NCI-H187 treated with DMSO at 0.1 percent for 48 hours (cell line): ENCODE measurements around the gene CUX1.

Source experiments
- DNase-seq: peaks from one replicate; lab custom pipeline; 2025; lab: John Stamatoyannopoulos, UW

The CUX1 gene

DNA sequence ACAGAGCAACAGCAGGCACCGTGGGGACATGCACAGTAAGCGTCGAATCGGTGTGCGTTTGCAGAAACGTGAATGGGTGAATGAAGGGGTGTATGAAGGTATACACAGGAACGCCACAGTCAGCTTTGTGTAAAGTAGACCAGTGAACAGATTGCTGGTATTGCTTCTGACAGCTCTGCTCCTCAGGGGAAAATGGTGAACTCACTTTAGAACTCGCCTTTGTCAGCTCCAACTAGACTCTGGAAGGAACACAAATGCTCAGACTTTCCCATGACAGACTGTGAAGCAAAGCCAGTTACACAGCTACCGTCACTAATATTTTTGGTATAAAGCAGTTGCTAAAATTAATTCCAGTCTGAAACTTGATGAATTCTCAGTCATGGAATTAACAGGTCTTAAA is 78.9 kb downstream of the CUX1 start:
- DNase-seq, result no peak

GRCh38 chr7:101896941-101897340 is 79.5 kb downstream of the CUX1 start:
- DNase-seq, result no peak

DNA sequence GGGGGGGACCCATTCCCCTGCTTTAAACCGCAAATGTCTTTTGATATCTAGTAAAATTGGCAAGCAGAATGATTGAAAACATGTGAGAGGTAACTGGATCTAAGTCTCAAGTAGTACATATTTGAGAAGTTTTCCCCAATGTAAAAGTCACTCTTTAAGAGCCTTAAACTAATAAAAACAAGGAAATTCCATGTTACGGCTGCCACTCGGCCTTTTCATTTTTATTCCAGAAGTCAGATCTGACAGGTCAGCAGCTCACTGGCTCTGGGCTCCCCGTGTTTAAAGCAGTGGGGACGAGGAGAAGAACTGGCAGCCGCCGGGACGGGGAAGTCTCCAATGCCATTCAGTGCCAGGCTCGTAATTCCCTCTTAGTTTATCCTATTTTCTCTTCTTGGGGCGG is 80.7 kb downstream of the CUX1 start:
- DNase-seq, result no peak

GRCh38 chr7:101899616-101900015 is 82.2 kb downstream of the CUX1 start:
- no peak for DNase-seq

DNA sequence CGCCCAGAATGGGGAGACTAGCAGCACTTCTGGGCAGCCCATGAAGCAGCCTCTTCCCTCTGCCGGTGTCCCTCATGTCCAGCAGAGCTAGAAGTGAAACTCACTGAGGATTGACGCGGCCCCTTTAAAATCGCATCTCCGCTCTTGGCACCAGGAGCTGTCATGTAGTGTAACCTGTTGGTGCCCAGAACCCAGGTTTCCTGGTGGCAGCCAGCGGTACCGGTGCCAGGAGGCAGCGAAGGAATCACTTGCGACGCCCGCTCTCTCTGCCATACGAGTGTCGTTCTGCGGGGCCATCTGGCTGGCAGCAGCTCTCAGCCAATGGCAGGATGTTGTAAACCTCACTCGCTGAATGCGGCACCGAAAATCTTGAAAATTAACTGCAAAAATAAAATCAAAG is 82.7 kb downstream of the CUX1 start:
- no peak for DNase-seq

GRCh38 chr7:101901661-101902491 is 84.5 kb downstream of the CUX1 start:
- no peak for DNase-seq

GRCh38 chr7:101902680-101903514 is 85.5 kb downstream of the CUX1 start:
- no peak for DNase-seq

- no peak for DNase-seq
These were observed 86.1 kb downstream of the CUX1 start for GRCh38 chr7:101903515-101903868.

GRCh38 chr7:101904019-101904418 is 86.6 kb downstream of the CUX1 start:
- DNase-seq, result no peak

DNA sequence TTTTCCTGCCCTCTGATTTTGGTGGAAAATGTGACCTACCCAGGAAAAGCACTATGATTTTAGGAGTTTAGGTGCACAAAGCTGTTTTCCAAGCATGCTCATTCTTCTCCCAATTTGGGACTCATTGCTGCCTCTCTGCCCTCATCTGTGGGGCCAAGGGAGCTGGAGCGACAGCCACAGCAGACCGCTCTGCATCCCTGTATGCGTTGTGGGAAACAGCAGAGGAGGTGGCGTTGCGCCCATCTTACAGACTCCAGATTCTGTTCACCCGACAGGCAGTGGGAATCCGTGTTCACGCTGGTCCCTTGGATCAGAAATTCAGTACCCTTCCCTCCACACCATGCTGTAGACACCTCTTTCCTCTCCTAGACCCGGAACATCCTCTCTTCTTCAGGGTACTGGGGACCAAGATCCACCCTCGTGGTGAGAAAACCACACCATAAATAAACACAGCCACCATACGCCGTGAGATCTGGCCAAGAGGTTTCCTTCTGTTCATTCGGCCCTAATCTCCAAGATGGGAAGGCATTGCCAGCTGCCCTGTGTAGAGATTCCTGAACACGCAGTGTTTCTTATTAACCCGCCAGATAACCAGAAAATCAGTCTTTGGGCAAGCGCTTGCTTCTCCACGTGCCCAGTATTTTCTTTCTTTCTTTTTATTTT is 87.9 kb downstream of the CUX1 start:
- DNase-seq, result no peak

DNA sequence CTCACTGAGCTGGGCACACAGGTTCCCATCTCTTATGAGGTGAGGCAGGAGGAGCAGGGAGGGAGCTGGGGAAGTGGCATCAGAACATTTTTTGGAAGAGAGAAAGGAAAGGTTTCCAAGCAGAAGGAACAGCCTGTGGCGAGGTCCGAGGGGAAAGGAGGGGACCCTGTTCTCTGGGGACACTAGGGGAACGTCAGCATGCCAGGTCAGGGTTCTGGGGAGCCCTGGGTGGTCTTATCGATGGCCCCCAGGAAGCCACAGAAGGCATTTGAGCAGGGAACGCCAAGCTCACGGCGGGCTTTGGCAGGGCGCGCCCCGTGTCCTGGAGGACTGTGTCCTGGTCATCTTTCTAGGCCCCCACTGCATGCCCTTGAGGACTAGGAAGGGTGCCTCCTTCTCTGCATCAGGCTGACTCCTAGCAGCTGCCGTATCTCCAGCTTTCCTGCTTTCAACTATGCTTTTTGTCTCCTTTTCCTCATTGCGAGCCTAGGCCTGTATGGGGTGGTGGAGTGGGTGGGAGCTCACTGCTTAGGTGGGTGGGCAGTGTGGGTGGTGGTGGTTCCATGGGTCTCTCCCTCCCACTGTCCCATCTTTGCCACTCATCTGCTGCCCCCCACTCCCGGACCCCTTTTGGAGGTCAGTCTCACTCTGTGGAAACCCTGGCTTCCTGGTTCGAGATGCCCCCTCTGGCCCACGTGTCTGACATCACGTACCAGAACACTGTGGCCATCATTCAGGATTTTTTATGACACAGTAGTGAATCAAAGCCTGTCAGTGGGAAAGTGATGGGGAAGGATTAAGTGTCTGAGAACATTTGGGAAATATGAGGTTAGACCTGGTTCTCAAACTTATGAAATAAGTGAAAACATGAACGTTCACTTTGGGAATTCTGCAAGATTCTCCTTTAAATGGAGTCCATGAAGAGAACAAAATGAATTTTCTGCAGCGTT is 89.1 kb downstream of the CUX1 start:
- DNase-seq, result no peak

GRCh38 chr7:101910991-101911799 is 93.8 kb downstream of the CUX1 start:
- no peak for DNase-seq

GRCh38 chr7:101911800-101912715 is 94.6 kb downstream of the CUX1 start:
- no peak for DNase-seq

DNA sequence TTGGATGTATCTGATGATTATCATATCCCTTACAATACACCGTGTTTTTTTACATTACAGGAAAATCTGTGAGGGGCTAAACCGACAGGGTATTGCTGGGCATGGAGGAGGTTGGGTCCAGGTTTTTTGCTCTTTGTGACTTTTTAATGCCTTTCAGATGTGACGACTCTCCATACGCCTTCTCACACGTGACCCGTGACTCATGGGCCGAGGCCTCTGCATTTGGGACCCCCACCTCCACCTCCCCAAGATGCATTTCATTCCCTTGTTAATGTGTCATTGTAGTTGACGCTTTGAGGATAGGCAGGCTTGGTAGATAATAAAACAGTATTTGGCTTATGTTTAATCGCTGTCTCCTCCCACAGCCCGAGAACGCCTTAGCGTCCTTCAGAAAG is 95.3 kb downstream of the CUX1 start:
- DNase-seq, result no peak

DNA sequence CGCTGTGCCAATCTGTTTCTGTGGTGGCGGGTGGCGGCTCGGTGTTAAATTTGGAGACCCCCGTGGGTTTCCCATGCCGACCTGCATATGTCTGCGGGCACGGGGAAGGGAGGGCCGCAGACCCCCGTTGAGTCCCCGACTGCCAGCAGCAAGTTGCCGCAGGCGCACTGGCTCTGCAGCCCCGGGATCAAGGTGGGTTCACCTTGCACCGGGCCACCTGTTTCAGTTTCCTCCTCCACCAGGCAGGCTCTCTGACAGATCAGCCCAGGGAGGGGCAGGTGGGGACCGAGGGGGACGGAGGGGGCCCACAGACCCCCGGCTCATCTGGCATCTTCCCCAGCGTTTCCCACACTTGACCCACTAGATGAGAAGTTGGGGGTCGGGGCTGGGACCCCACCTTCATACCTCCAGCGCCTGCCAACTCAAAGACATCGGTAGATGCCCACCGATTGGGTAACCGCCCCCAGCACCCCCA is 95.9 kb downstream of the CUX1 start:
- no peak for DNase-seq

DNA sequence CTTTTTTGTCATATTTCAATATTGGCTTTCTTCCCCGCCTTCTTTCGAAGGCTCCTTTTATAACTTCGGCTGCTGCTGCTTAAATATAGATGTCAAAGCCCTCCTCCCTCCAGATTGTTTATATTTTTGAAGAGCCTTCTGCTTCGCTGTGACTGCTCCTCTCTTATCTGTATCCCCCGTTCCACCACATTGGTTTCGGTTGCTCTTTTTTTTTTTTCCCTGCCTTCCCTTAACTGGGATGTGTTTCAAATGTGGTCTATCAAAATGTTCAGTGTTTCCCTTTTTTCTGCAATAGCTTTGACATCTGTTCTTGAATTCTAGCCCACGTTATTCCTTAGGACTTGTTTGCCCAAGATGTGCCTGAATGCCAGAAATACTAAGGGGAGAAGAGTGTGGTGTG is 96.4 kb downstream of the CUX1 start:
- no peak for DNase-seq

GRCh38 chr7:101915000-101915399 is 97.6 kb downstream of the CUX1 start:
- DNase-seq, result no peak

DNA sequence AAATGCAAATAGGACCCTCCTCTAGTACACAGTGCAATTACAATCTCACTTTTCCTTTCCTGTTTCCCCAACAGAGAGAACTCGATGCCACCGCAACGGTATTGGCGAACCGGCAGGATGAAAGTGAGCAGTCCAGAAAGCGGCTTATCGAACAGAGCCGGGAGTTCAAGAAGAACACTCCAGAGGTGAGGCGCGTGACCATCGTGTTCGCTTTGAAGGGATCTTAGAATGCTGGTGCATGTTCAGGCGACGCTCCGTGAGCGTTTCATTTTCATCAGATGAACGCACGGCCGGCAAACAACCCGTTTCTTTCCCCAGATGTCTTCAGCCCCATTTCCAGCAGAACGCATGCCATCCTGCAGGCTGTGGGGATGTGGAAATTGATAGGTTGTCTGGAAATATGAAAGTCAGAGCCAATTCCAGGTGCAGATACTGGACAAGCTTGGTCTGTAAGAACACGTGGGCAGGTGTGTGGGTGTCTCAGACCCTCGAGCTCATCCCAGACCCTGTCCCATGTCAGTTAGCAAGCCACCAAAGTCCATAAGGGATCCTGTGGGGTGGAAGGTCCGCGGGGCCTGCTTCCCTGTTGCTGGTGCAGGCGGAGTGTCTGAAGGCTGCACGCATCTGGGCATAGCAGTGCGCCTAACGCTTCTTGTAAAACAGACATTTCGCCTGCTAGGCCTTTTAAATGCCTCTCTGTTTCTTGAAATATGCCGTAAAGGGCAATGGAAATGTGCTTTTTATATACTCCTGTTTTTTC is 98.8 kb downstream of the CUX1 start:
- no peak for DNase-seq

DNA sequence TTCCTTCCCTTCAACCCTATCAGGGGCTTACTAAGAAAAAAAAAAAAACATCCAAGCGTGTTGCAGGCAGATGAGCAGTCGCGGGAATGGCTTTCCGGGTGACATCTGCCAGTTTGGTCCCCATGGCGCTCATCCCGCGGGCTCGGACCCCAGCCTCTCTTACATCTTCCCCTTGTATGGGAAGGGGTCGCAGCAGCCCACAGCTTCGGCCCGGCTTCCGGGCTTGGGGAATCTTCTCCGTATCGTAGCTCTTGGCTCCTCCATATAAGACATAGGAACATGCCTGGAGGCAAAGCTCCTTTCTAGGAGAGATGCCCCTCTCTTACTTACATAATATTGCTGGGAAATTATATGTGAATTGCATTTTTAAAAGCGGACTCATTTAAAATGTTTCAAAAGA is 99.5 kb downstream of the CUX1 start:
- DNase-seq, result no peak
